Testis (tissue), 2 donors: ENCODE data around the gene GRIA4.

Experiments
- POLR2A ChIP-seq: fragments of 450-650 bp; IDR thresholded peaks from one replicate; pipeline ENCODE4 v1.6.1; 2017; ENCODE audit warnings: antibody characterized with exemption, mild to moderate bottlenecking, moderate library complexity
- TF ChIP-seq, protein P1 (sequence below), 3 experiments: fragments of 450-650 bp in 2 of 3; fragments of 200-600 bp in 1 of 3; sonication (generic) in 1 of 3; IDR thresholded peaks; one replicate each; pipeline ENCODE4 v1.5.1; 2016 to 2019; ENCODE audit warnings: antibody characterized with exemption in 3 of 3, mild to moderate bottlenecking in 2 of 3, moderate library complexity in 1 of 3

GRCh38 chr11:105622016-105622415 is 12.1 kb downstream of the GRIA4 start:
- no peak for TF ChIP-seq POLR2A
- TF ChIP-seq, protein P1, sequence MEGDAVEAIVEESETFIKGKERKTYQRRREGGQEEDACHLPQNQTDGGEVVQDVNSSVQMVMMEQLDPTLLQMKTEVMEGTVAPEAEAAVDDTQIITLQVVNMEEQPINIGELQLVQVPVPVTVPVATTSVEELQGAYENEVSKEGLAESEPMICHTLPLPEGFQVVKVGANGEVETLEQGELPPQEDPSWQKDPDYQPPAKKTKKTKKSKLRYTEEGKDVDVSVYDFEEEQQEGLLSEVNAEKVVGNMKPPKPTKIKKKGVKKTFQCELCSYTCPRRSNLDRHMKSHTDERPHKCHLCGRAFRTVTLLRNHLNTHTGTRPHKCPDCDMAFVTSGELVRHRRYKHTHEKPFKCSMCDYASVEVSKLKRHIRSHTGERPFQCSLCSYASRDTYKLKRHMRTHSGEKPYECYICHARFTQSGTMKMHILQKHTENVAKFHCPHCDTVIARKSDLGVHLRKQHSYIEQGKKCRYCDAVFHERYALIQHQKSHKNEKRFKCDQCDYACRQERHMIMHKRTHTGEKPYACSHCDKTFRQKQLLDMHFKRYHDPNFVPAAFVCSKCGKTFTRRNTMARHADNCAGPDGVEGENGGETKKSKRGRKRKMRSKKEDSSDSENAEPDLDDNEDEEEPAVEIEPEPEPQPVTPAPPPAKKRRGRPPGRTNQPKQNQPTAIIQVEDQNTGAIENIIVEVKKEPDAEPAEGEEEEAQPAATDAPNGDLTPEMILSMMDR (IDR thresholded peaks at IDR 0.05) = no peak
